GM12801 (cell line): ENCODE measurements around the gene GABPA.

Experiments
- TF ChIP-seq, protein P1 (sequence below): IDR thresholded peaks from one replicate; pipeline ENCODE4 v1.5.1; 2011; ENCODE audit warnings: control low read depth; ENCODE audit not compliant: insufficient read length; ENCODE audit errors: extremely low read depth

Gene GABPA

DNA sequence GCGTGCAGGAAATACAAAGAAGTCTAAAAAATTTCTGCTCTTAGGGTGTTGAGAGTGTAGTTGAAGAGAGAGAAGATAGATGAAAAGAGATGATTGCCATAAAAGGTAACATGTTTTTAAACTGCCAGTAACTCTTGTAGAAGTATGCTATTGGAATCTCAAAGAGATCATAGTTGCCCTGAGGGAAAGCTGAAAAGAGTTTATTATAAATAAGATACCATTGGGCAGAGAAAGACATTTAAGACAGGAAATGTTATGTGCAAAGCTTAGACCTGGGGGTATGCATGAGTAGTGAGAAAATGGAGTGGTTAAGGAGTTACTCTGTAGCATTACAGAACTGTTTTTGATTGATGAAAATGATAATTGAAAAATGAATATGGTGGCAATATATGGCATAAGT is 17.6 kb downstream of the GABPA start:
- TF ChIP-seq, protein P1, sequence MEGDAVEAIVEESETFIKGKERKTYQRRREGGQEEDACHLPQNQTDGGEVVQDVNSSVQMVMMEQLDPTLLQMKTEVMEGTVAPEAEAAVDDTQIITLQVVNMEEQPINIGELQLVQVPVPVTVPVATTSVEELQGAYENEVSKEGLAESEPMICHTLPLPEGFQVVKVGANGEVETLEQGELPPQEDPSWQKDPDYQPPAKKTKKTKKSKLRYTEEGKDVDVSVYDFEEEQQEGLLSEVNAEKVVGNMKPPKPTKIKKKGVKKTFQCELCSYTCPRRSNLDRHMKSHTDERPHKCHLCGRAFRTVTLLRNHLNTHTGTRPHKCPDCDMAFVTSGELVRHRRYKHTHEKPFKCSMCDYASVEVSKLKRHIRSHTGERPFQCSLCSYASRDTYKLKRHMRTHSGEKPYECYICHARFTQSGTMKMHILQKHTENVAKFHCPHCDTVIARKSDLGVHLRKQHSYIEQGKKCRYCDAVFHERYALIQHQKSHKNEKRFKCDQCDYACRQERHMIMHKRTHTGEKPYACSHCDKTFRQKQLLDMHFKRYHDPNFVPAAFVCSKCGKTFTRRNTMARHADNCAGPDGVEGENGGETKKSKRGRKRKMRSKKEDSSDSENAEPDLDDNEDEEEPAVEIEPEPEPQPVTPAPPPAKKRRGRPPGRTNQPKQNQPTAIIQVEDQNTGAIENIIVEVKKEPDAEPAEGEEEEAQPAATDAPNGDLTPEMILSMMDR = no peak

DNA sequence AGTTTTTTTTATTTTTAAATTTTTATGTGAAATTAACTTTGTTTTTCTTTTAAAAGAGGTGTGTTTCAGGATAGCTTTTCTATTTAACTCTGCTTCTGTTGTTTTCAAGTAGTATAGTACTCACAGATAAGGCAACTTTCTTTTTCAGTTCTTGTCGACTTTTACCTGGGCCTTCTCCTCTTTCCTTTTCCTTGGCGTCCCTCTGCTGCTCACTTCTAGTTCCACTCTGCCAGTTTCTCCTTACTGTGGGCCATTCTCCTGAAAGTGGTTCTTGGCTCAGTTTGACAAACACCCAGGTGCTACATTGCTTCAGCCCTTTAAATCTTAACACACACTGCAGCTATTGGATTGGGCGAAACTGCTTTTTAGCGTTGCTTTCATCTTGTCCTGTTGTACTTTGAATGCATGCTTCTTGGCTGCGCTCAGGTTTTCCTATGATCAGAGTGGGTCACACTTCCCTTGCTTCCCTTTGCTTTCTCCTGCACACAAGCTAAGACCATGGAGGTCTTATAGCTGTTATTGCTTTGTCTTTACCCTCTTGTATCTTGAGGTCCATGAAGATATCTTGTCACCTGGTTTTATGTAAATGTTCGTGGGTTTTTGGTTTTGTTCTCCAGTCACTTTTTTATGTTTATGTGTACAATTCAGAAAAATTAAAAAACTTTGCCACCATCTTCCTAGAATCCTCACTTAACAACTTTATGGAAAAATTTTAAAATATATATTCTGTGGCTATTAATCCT is 21.6 kb downstream of the GABPA start:
- TF ChIP-seq, protein P1 = no peak

DNA sequence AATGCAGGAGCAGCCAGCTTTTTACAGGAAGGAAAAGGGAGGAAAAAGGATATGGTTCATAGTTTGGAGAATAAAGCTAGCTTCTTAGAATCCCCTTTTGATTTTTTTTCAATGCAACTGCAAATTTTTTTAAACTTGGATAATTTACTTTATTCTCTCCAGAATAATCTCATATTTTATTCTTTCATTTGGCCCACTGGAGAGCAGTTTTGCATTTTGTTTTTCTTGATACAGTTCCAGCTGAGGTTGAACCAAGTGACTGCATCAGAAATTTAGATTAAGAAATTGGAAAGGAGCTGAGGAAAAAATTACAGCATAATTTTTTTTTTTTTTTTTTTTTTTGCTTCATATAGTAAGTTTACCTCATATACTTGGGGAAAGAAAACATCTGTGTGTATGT is 22.8 kb downstream of the GABPA start:
- TF ChIP-seq, protein P1 = no peak

- TF ChIP-seq, protein P1 = no peak
Observed at GRCh38 chr21:25759573-25759972, 24.8 kb downstream of the GABPA start.

DNA sequence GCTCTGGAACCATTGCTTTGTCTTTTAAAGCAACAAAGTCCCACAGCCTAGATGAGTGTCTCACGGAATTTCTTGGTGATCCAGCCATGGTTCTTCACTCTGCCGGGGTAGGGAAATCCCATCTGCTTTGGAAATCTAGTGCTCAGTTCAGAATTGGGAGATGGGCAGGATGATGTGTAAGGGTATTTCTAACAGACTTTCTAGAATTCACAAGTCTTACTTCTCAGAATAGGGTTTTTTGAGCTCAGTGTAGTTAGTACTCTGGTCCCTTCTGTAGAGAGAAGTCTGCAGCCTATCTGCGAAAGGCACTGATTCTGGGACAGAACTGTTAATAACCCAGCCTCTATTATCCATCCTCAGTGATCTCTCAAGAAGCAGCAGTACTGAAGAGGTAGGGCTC is 25.3 kb downstream of the GABPA start:
- TF ChIP-seq, protein P1 = no peak

- TF ChIP-seq, protein P1 = no peak
Observed at GRCh38 chr21:25760677-25761076, 25.9 kb downstream of the GABPA start.

DNA sequence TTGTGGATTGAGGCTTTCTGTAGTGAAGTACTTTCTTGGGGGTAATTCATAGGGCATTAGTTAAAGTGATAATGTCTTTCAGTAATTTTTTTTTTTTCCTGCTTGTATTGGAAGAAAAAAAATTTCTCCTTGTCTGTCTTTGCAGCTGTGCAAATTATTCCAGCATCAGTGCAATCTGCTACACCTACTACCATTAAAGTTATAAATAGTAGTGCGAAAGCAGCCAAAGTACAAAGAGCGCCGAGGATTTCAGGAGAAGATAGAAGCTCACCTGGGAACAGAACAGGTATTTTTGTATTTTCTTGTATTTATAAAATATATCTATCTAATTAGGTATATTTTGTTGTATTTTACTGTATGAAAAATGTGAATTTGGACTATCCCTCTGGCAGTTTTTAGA is 29.3 kb downstream of the GABPA start:
- TF ChIP-seq, protein P1 = no peak
